ENCODE results near the gene PPP6R2. TPM values are rescaled to one million over a fixed set of nuclear protein-coding genes. Genes with fewer than 3 reads are reported as not detected.
A peak's percentile ranks its signal among the peaks of the same experiment; 100 is the strongest.

Gene PPP6R2
- total and polyA plus RNA-seq, 2 of the 8 experiments (the other 6 are each of a cell fraction or from before 2014, with no cell fraction given), result 25.0 to 32.2 TPM

GRCh38 chr22:50475652-50476002 is 132.5 kb downstream of the PPP6R2 start:
- H3K9me3 ChIP-seq (ENCODE audit: insufficient read depth in 2 of 2, low read depth in 1 of 2, low read length in 1 of 2), result no peaks in the 10 kb centered on the region
- peak overlapping the region; percentile 95; the same call in 1 of the 2 replicates for H2BK20ac ChIP-seq (ENCODE audit: low read length)
- peak overlapping the region; percentile 62 to 75 for H3K4me2 ChIP-seq (ENCODE audit: insufficient read depth in 1 of 2, low read depth in 2 of 2, low read length in 2 of 2)
- H3K4me1 ChIP-seq (replicated peaks in 1 of 4; ENCODE audit: control insufficient read depth in 3 of 4, insufficient read depth in 4 of 4, low read length in 3 of 4), result peaks cover 0 to 18% (median 10%) of the 10 kb centered on the region in 4 experiments; a peak in 5 of 7 replicates
- DNase-seq (ENCODE audit: low read depth in 1 of 2, low spot score in 2 of 2) (no peak), FAIRE-seq (no peak)
- H3K18ac ChIP-seq (ENCODE audit: extremely low read depth, low read length), result no peak overlapping the region
- H2AFZ ChIP-seq (ENCODE audit: low read length), result no peak overlapping the region
- H3K27ac ChIP-seq (ENCODE audit: low read depth, low read length), result no peak overlapping the region
- no peak overlapping the region for H4K5ac ChIP-seq (ENCODE audit: insufficient read length, low read depth, low read length)
- peak overlapping the region; percentile 52 for H4K91ac ChIP-seq (replicated peaks; ENCODE audit: insufficient read length, low read length)
- no peaks in the 10 kb centered on the region for H3K36me3 ChIP-seq (ENCODE audit: control insufficient read depth in 2 of 4, insufficient read depth in 4 of 4, low read length in 3 of 4)
- H3K9ac ChIP-seq (replicated peaks in 1 of 4; ENCODE audit: extremely low read depth in 1 of 4, low read depth in 3 of 4, low read length in 3 of 4), result 0 out of 7 replicates have a peak overlapping the region, but pooled peaks of 1 of the 4 experiments have one; percentile 41
- POLR2A ChIA-PET (ENCODE audit: partially characterized antibody), result interaction anchor here (0.8 to 2.0 kb wide), 2 partner anchors 10 to 50 kb away, joined by 3 to 6 read pairs; partner anchors contain the start of gene SCO2
- peak overlapping the region; percentile 39; the same call in 1 of the 2 replicates for H2BK12ac ChIP-seq (ENCODE audit: low read depth, low read length)
- peak overlapping the region; percentile 19; the same call in 1 of the 2 replicates for H2BK15ac ChIP-seq (ENCODE audit: low read length)
- peaks cover 22% of the 10 kb centered on the region for H3K79me1 ChIP-seq (ENCODE audit: low read depth, low read length)
- H3K56ac ChIP-seq (replicated peaks; ENCODE audit: insufficient read length, low read depth, low read length), result no peak overlapping the region
- peak overlapping the region; percentile 44; the same call in 1 of the 2 replicates for H2BK5ac ChIP-seq (ENCODE audit: low read depth, low read length)
- H4K20me1 ChIP-seq (replicated peaks in 1 of 2; ENCODE audit: control insufficient read depth in 1 of 2, insufficient read depth in 2 of 2, low read length in 2 of 2), result peaks cover 28 to 35% of the 10 kb centered on the region in 2 experiments
- H3K23me2 ChIP-seq (ENCODE audit: low read depth, low read length), result peaks cover 8% of the 10 kb centered on the region; the same call in 1 of the 2 replicates
- H3K23ac ChIP-seq (ENCODE audit: insufficient read length), result no peak overlapping the region
- peaks cover 0 to 37% of the 10 kb centered on the region in 2 experiments; a peak in 3 of 4 replicates for H3K79me2 ChIP-seq (ENCODE audit: control insufficient read depth in 1 of 2, insufficient read depth in 2 of 2, low read length in 2 of 2)
- H3K4me3 ChIP-seq (ENCODE audit: extremely low read depth in 1 of 4, insufficient read depth in 2 of 4, low read depth in 3 of 4, low read length in 4 of 4), result peak overlapping the region in 3 of 4 experiments; percentile 29 to 84 (median 61); a peak in 4 of 8 replicates
- H3K14ac ChIP-seq (ENCODE audit: insufficient read length), result no peak overlapping the region
- H2AK5ac ChIP-seq (ENCODE audit: low read depth, low read length), result no peak overlapping the region
- no peak for TF ChIP-seq ZNF274 (IDR thresholded peaks at IDR 0.05; ENCODE audit: borderline replicate concordance, extremely low read depth, low read length)
- H2BK120ac ChIP-seq (replicated peaks; ENCODE audit: low read depth, low read length), result peak overlapping the region; percentile 15
- CTCF ChIA-PET (ENCODE audit: partially characterized antibody), result interaction anchor here (1.7 kb wide), 1 partner anchor 50 kb away, joined by 4 read pairs; the partner anchor contains the start of gene SCO2
- peak overlapping the region; percentile 85 for H3K4ac ChIP-seq (replicated peaks; ENCODE audit: insufficient read length, low read depth, low read length)
- H4K8ac ChIP-seq (ENCODE audit: extremely low read depth, insufficient read depth, low read length), result no peak overlapping the region
- 95% methylated on average over 6 of the region's 6 CpGs; no CpG with 5 or more reads in 1 of the 2 experiments for WGBS, 2 experiments (ENCODE audit: extremely low coverage in 1 of 2, insufficient coverage in 1 of 2, insufficient read length in 1 of 2, insufficient replicate concordance in 2 of 2, low coverage in 1 of 2, low lambda C conversion rate in 2 of 2, missing lambda C conversion rate in 1 of 2)
- peaks cover 1 to 16% (median 10%) of the 10 kb centered on the region in 4 experiments; a peak in 6 of 7 replicates for H3K27me3 ChIP-seq (replicated peaks in 1 of 4; ENCODE audit: control insufficient read depth in 3 of 4, extremely low read depth in 1 of 4, insufficient read depth in 3 of 4, low read length in 3 of 4)
